BLaER1 (cell line): ENCODE results near the gene NAXD.

Experiments used
- H3K27ac ChIP-seq: shearing (Covaris generic); formaldehyde crosslinking; 2 replicates; pipeline ENCODE4 v1.8.1; 2022
- H3K27me3 ChIP-seq: shearing (Covaris generic); formaldehyde crosslinking; 2 replicates; pipeline ENCODE4 v1.8.1; 2022
- H3K36me3 ChIP-seq: shearing (Covaris generic); formaldehyde crosslinking; 2 replicates; pipeline ENCODE4 v1.8.1; 2022
- H3K4me1 ChIP-seq: shearing (Covaris generic); formaldehyde crosslinking; 2 replicates; pipeline ENCODE4 v1.8.1; 2022
- H3K4me2 ChIP-seq: shearing (Covaris generic); formaldehyde crosslinking; 2 replicates; pipeline ENCODE4 v1.8.1; 2022
- H3K4me3 ChIP-seq: shearing (Covaris generic); formaldehyde crosslinking; 2 replicates; pipeline ENCODE4 v1.8.1; 2022
- H3K9ac ChIP-seq: shearing (Covaris generic); formaldehyde crosslinking; 2 replicates; pipeline ENCODE4 v1.8.1; 2022
- H3K9me3 ChIP-seq: shearing (Covaris generic); formaldehyde crosslinking; 2 replicates; pipeline ENCODE4 v1.8.1; 2022
- H4K20me1 ChIP-seq: shearing (Covaris generic); formaldehyde crosslinking; 2 replicates; pipeline ENCODE4 v1.8.1; 2022
- Cebpa-rat ChIP-seq: shearing (Covaris generic); IDR thresholded peaks from 2 replicates; pipeline ENCODE4 v1.8.1; 2022

NAXD gene

GRCh38 chr13:110676595-110677587 lies 61.5 kb downstream of the NAXD start:
- peak overlapping the region; percentile 67 for H3K9ac ChIP-seq
- H4K20me1 ChIP-seq = peaks cover 32% of the 10 kb centered on the region
- H3K36me3 ChIP-seq = peaks cover 40% of the 10 kb centered on the region
- TF ChIP-seq Cebpa-rat = no peak
- peaks cover 6% of the 10 kb centered on the region; the same call in 1 of the 2 replicates for H3K9me3 ChIP-seq
- H3K27me3 ChIP-seq = no peaks in the 10 kb centered on the region
- peak overlapping the region; percentile 86 for H3K27ac ChIP-seq
- H3K4me2 ChIP-seq = peak overlapping the region; percentile 96
- H3K4me1 ChIP-seq = peaks cover 43% of the 10 kb centered on the region
- peak overlapping the region; percentile 44 for H3K4me3 ChIP-seq

GRCh38 chr13:110677731-110678545 lies 62.6 kb downstream of the NAXD start:
- Histone ChIP-seq H3K4me1 (peaks cover 43% of the 10 kb centered on the region), H4K20me1 (peaks cover 32% of the 10 kb centered on the region), H3K27me3 (no peaks in the 10 kb centered on the region), H3K4me2 (peak overlapping the region; percentile 32), H3K27ac (peak overlapping the region; percentile 26; the same call in 1 of the 2 replicates), H3K36me3 (peaks cover 50% of the 10 kb centered on the region), H3K9me3 (peaks cover 6% of the 10 kb centered on the region; the same call in 1 of the 2 replicates), H3K9ac (no peak overlapping the region), H3K4me3 (no peak overlapping the region)
- TF ChIP-seq Cebpa-rat = no peak

GRCh38 chr13:110680852-110681251 lies 65.5 kb downstream of the NAXD start:
- peak overlapping the region; percentile 43 for H3K4me2 ChIP-seq

DNA sequence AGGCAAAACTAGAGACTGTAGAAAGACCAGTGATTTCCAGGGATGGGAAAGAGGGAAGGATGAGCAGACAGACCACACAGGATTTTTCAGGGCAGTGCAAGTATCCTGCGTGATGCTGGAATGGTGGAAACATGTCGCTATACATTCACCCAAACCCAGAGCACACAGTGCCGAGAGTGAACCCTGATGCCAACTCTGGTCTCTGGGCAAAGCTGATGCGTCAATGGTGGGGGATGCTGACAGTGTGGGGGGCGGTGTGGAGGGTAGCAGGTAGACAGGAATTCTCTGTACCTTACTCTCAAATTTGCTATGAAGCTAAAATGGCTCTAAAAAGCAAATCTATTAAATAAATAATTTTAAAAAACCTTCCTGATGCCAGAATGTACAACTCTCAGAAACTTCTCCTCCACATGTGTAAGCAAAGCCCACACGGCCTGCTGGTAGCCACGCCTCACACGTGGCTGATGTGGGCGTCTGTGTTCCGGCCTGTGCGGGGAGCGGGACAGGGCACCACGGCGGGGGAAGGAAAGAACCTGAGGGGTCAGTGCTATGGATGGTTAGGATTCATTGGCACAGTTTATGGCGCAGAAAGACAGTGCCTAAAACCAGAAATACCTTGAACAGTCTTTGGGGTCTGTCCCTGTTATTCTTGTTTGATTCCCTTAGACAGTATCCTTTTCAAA lies 66.7 kb downstream of the NAXD start:
- Histone ChIP-seq H3K9ac (no peak overlapping the region), H3K4me1 (peaks cover 33% of the 10 kb centered on the region), H3K9me3 (no peaks in the 10 kb centered on the region), H3K36me3 (peaks cover 81% of the 10 kb centered on the region), H3K27me3 (no peaks in the 10 kb centered on the region), H4K20me1 (peaks cover 23% of the 10 kb centered on the region), H3K4me2 (no peak overlapping the region), H3K27ac (no peak overlapping the region), H3K4me3 (no peak overlapping the region)
- no peak for TF ChIP-seq Cebpa-rat

More at GRCh38 chr13:110680852-110681251, 65.5 kb downstream of the NAXD start:
- H3K9ac ChIP-seq = no peak overlapping the region
- H3K27me3 ChIP-seq = no peaks in the 10 kb centered on the region
- H3K27ac ChIP-seq = no peak overlapping the region
- TF ChIP-seq Cebpa-rat = no peak
- H3K36me3 ChIP-seq = peaks cover 69% of the 10 kb centered on the region
- no peaks in the 10 kb centered on the region for H3K9me3 ChIP-seq
- no peak overlapping the region for H3K4me3 ChIP-seq
- H4K20me1 ChIP-seq = peaks cover 34% of the 10 kb centered on the region
- H3K4me1 ChIP-seq = peaks cover 39% of the 10 kb centered on the region

- Histone ChIP-seq H3K4me3 (no peak overlapping the region), H3K36me3 (peaks cover 88% of the 10 kb centered on the region), H3K9ac (no peak overlapping the region), H3K9me3 (no peaks in the 10 kb centered on the region), H3K4me2 (no peak overlapping the region), H3K27ac (no peak overlapping the region), H3K4me1 (peaks cover 26% of the 10 kb centered on the region), H3K27me3 (no peaks in the 10 kb centered on the region), H4K20me1 (peaks cover 19% of the 10 kb centered on the region)
- TF ChIP-seq Cebpa-rat = no peak
These were observed 67.4 kb downstream of the NAXD start for GRCh38 chr13:110682746-110683145.

GRCh38 chr13:110683203-110683883 lies 68.0 kb downstream of the NAXD start:
- Histone ChIP-seq H3K4me2 (no peak overlapping the region), H3K4me1 (peaks cover 21% of the 10 kb centered on the region), H3K9me3 (no peaks in the 10 kb centered on the region), H3K4me3 (no peak overlapping the region), H3K36me3 (peaks cover 88% of the 10 kb centered on the region), H3K27me3 (no peaks in the 10 kb centered on the region), H4K20me1 (peaks cover 13% of the 10 kb centered on the region), H3K9ac (no peak overlapping the region), H3K27ac (no peak overlapping the region)
- no peak for TF ChIP-seq Cebpa-rat

- no peak overlapping the region for H3K4me3 ChIP-seq
- peaks cover 8% of the 10 kb centered on the region; the same call in 1 of the 2 replicates for H4K20me1 ChIP-seq
- no peak for TF ChIP-seq Cebpa-rat
- peaks cover 88% of the 10 kb centered on the region for H3K36me3 ChIP-seq
- no peak overlapping the region for H3K27ac ChIP-seq
- H3K4me2 ChIP-seq = no peak overlapping the region
- H3K9me3 ChIP-seq = no peaks in the 10 kb centered on the region
- peaks cover 21% of the 10 kb centered on the region for H3K4me1 ChIP-seq
- H3K27me3 ChIP-seq = no peaks in the 10 kb centered on the region
- H3K9ac ChIP-seq = no peak overlapping the region
These were observed 68.6 kb downstream of the NAXD start for GRCh38 chr13:110683921-110684320.

- Histone ChIP-seq H3K4me2 (no peak overlapping the region), H3K36me3 (peaks cover 90% of the 10 kb centered on the region), H3K27me3 (no peaks in the 10 kb centered on the region), H3K9ac (no peak overlapping the region), H4K20me1 (peaks cover 13% of the 10 kb centered on the region; the same call in 1 of the 2 replicates), H3K9me3 (no peaks in the 10 kb centered on the region), H3K4me1 (peaks cover 21% of the 10 kb centered on the region), H3K4me3 (no peak overlapping the region), H3K27ac (no peak overlapping the region)
- no peak for TF ChIP-seq Cebpa-rat
These were observed 69.2 kb downstream of the NAXD start for GRCh38 chr13:110684388-110685056.
